Endometrium (tissue), 2 donors: ENCODE results near the gene GPC5.

Experiments used
- FAIRE-seq: peaks from 2 replicates; lab custom pipeline; 2012; peaks lifted over from hg19 to GRCh38; lab: Jason Lieb, UNC
- donor health status: control.
- donor health status: control.

Gene GPC5

DNA sequence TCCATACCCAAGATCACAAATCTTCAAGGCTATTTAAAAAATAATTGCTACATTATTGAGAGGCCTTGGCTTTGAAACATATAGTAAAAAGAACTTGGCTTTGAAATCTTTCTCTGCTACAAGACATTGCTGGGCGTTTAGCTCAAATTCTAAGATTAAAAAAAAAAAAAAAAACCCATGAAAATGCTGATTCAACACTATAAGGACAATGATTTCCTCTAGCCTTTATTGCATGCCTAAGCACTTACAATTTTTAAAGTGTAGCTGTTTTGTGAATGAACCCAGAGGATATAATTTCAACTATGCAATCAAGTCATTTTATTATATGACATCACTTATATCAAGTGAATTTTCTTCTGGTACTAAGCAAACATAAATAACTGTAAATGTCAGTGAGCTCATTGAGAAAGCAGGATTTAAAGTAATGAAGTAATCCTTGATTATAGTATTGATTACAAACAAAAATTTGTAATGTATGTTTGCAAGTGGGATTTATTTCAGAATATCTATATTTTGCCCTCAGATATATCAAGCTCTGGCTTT is 1488.2 kb downstream of the GPC5 start:
- no peak for FAIRE-seq

DNA sequence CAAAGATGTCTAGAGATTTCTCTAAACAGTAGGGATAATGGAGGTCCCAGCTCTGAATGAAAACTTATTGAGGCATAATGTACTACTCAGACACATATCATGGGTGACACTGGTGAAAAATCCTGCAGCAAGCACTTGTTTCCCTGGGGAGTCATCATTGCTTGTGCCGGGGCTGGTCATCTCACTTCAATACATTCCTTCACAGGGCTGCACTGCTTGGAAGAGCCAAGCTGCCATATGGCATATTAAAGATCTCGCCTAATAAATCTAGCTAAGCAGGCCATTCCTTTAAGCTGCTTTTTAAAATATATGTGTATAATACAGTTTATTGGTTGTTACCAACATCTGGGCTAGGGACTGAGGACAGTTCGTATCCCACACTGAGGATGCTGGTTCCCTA is 1496.0 kb downstream of the GPC5 start:
- FAIRE-seq = no peak

DNA sequence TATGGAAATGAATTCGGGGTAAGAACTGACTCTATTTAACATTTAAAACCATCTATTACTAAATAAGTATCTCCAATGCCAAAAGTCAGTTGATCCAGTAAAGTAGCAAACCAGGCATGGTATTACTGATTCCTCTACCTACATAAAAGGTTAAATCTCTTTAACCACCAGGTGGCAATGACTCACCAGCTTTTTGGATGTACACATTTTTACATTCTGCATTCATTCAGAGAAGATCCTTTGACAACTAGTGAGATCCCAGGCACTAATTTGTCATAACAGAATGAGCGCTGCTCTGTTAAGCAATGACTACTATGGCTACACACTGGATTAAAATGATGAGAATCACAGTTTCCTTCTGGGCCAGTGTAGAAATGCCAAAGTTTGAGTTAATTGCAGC is 1498.4 kb downstream of the GPC5 start:
- FAIRE-seq = no peak

DNA sequence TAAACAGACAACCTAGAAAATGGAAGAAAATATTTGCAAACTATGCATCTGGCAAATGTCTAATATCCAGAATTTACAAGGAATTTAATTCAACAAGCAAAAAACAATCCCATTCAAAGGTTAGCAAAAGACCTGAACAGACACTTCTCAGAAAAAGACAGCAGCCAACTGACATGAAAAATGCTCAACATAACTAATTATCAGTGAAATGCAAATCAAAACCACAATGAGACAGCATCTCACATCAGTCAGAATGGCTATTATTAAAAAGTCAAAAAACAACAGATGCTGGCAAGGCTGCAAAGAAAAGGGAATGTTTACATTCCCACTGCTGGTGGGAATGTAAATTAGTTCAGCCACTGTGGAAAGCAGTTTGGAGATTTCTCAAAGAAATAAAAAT is 1500.5 kb downstream of the GPC5 start:
- peak; percentile 97 for FAIRE-seq

DNA sequence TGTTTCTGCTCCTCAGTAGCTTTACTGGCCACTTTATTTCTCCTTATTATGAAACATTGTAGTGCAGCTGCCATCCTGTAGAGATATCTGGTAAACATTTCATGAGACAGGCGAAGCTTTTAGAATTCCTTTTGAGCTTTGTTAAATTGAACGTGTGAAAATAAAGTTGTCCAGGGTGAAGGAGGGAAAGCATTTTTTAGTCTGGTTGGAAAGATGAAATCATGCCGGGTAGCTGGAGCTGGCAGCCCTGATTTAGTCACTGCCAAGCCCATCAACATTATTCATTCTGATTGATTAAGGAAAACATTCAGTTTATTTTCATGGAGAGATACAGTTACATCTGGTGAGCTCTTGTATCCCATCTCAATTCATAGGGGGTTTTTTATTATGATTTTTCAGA is 1502.0 kb downstream of the GPC5 start:
- no peak for FAIRE-seq

DNA sequence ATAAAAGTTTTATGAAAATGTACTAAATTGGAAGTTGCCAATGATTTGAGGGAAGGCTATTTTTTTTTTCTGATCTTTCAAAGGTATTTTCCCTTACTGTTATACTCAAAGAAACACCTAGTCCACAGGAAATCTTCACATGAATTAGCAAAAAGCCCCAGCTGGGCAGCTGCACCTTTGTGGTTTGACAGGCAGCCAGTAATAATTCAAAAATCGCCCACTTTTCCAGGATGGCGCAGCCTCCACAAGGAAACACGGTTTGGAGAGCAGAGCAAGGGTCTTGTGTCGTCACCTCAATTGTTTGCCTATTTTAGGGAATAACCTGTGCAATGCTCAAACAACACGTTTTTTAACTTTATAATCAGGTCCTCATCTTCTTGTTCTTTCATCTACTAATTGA is 1503.3 kb downstream of the GPC5 start:
- FAIRE-seq = no peak

DNA sequence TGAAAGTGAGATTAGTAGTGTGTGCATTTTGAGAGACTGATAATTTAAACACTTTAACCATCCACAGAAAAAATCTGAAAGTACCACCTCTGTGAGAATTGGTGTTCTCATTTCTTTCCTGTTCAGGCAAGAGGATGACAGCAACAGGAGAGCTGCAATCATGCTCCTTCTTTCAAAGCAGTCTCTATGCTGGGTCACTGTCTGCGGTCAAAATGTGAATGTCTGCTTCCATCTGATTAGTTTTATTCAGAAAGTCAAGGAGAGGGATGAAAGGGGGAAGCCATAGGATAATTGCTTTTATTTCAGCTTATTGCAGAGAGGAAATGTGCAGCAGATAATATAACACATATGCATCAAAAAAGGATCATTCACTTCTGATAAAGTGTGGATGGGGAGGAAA is 1514.2 kb downstream of the GPC5 start:
- FAIRE-seq = no peak

DNA sequence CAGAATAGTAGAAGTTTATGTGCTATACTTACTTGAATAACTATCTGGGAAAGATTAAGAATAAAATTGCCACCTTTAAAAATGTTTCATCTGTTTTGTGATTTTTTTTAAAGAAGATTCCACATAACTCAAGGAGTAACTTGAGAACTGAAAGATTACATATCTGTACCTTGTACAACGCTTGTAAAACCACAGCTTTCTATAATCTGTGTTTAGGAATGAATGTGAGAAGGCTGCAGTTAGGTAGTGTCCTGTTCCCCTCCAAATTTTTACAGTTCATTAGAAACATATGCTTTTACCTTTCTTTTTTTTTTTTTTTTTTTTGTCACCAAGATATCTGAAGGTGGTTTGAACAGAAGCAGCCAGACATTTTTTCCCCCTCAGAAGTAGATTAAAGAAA is 1515.4 kb downstream of the GPC5 start:
- no peak for FAIRE-seq
